NCI-H146 treated with DMSO at 0.1 percent for 48 hours (cell line): ENCODE data around the gene FAM227B.
"Not testable (repeated sequence)": the region's sequence is repeated elsewhere in the genome, so short reads cannot be mapped to it uniquely, and the experiment has no call there.

Experiments used
- DNase-seq: peaks from one replicate; lab custom pipeline; 2025; ENCODE audit not compliant: unreplicated experiment; lab: John Stamatoyannopoulos, UW

The FAM227B gene

GRCh38 chr15:49612240-49612639 lies 8.4 kb downstream of the FAM227B start:
- not testable (repeated sequence) for DNase-seq

GRCh38 chr15:49610157-49610918 lies 10.3 kb downstream of the FAM227B start:
- DNase-seq, result no peak

- DNase-seq, result no peak
Observed at GRCh38 chr15:49606594-49606993, 14.0 kb downstream of the FAM227B start.

DNA sequence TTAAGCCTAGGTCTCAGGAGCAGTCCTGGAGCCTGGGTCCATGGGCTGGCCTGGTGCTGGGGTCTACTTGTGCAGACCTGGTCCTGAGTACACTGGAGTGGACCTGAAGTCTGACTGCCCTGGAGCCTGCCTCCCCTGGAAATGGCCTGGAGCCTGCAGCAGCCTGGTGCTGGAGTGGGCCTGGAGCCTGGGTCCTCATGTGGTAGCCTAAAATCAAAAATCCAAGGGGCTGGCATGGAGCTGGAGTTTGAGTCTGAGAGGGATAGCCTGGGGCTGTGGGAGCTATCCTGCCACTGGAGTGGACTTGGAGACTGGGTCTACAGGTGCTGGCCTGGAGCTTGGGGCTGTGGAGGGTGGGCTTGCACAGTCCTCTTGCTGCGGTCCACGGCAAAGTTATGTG lies 15.0 kb downstream of the FAM227B start:
- no peak for DNase-seq

- no peak for DNase-seq
Observed at GRCh38 chr15:49604625-49605409, 15.8 kb downstream of the FAM227B start.

DNA sequence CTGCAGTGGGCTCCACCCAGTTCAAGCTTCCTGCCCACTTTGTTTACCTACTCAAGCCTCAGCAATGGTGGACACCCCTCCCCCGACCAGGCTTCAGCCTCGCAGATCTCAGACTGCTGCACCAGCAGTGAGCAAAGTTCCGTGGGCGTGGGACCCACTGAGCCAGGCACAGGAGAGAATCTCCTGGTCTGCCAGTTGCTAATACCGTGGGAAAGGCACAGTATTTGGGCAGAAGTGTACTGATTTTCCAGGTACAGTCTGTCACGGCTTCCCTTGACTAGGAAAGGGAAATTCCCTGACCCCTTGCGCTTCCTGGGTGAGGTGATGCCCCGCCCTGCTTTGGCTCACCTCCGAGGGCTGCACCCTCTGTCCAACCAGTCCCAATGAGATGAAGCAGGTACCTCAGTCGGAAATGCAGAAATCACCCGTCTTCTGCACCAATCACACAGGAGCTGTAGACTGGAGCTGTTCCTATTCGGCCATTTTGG lies 27.7 kb downstream of the FAM227B start:
- DNase-seq, result not testable (repeated sequence)

GRCh38 chr15:49589030-49589429 lies 31.6 kb downstream of the FAM227B start:
- no peak for DNase-seq

GRCh38 chr15:49573421-49573820 lies 47.2 kb downstream of the FAM227B start:
- DNase-seq, result no peak

GRCh38 chr15:49570672-49571071 lies 49.9 kb downstream of the FAM227B start:
- DNase-seq, result no peak

DNA sequence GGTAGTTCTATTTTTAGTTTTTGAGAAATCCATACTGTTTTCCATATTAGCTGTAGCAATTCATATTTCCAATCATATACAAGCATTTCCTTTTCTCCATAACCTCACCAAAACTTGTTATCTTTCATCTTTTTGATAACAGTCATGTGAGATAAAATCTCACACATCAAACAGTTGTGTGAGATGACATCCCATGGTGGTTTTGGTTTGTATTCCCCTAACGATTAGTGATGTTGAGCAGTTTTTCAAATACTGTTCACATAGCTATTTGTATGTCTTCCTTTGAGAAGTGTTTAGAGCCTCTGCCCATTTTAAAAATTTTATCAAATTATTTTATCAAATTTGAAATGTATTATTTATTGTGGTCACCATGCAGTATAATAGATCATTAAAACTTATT lies 50.4 kb downstream of the FAM227B start:
- DNase-seq, result no peak

DNA sequence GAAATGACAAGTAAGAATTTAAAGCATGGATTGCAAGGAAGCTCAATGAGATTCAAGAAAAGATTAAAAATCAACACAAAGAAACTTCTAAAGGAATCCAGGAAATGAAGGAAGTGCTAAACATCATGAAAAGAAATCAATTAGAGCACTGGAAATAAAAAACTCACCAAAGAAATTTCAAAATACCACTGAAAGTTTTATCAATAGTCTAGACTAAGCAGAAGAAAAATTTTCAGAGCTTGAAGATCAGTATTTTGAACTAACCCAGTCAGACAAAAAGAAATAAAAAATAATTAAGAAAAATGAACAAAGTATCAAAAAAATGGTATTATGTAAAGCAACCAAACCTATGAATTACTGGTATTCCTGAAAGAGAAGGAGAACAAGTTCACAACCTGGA lies 60.6 kb downstream of the FAM227B start:
- no peak for DNase-seq

GRCh38 chr15:49558929-49559328 lies 61.7 kb downstream of the FAM227B start:
- no peak for DNase-seq

DNA sequence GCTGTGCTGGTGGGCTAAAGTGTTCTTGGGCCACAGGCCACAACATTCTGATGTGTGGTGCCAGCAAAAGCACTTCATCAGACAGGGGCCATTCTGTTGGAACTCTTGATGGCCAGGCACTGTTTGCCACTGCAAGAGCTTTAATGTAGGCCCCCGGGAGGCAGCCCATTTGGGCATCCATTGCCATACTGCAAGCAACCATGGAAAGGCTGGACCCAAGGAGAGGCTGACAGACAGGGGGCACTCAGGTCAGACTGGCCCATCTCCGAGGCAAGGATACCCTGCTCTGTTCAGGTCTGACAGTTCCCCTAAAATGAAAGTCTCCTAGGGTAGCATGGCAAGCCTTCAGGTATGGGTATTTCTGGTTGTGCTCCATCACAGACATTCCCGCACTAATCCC lies 64.2 kb downstream of the FAM227B start:
- DNase-seq, result no peak

DNA sequence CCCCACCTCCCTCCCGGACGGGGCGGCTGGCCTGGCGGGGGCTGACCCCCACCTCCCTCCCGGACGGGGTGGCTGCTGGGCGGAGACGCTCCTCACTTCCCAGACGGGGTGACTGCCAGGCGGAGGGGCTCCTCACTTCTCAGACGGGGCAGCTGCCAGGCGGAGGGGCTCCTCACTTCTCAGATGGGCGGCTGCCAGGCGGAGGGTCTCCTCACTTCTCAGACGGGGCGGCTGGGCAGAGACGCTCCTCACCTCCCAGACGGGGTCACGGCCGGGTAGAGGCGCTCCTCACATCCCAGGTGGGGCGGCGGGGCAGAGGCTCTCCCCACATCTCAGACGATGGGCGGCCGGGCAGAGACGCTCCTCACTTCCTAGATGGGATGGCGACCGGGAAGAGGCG lies 70.3 kb downstream of the FAM227B start:
- DNase-seq, result not testable (repeated sequence)

DNA sequence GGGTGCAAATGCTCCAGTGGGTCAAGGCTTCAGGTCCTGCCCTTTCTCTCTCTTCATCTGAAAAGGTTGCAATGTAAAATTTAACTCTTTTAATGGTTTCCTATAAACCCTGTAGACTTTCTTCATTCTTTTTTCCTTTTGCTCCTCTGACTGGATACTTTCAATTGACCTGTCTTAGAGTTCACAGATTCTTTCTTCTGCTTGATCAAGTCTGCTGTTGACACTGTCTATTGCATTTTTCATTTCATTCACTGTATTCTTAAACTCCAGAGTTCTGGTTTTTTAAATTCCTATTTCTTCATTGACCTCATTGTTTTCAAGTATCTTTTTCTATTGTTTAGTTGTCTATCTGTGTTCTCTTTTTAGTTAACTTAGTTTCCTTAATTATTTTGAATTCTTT lies 82.1 kb downstream of the FAM227B start:
- DNase-seq, result no peak

DNA sequence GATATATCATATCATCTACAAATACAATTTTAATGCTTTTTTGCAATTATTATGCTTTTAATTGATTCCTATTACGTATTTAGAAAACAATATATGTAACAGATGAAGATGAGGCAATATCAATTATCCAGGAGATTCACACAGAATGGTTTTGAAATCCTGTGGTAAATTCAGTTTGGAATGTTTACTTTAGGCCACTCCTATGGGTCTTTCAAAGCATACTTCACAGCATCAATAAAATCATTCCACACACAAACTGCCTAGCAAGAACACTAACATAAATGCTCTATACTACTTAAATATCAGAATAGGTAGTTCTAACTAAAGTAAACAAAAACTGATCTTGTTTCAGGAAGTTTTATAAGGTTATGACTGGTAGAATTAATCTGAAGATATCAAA lies 90.5 kb downstream of the FAM227B start:
- DNase-seq, result no peak

GRCh38 chr15:49528289-49528688 lies 92.3 kb downstream of the FAM227B start:
- no peak for DNase-seq

GRCh38 chr15:49521802-49522201 lies 98.8 kb downstream of the FAM227B start:
- DNase-seq, result no peak

DNA sequence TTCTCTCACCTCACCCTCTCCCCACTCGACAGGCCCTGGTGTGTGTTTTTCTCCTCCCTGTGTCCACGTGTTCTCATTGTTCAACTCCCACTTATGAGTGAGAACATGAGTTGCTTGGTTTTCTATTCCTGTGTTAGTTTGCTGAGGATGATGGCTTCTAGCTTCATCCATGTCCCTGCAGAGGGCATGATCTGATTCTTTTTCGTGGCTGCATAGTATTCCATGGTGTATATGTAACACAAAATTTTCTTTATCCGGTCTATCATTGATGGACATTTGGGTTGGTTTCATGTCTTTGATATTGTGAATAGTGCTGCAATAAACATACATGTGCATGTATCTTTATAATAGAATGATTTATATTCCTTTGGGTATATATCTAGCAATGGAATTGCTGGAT lies 107.9 kb downstream of the FAM227B start:
- not testable (repeated sequence) for DNase-seq

- DNase-seq, result no peak
Observed at GRCh38 chr15:49507261-49507660, 113.4 kb downstream of the FAM227B start.

DNA sequence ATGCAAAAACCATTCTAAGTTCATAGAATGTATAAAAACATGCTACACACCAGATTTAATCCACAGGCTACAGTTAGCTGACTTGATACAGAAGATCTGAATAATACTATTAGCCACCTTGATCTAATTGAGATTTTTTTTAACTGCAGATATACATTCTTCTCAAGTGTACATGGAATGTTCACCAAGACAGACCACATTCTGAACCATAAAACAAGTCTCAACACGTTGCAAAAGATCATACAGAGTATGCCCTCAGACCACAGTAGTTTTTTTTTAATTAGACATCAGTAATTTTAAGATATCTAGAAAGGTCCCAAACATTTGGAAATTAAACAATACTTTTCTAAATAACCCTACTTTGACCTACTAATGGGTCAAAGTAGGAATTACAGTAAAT lies 114.3 kb downstream of the FAM227B start:
- DNase-seq, result no peak

DNA sequence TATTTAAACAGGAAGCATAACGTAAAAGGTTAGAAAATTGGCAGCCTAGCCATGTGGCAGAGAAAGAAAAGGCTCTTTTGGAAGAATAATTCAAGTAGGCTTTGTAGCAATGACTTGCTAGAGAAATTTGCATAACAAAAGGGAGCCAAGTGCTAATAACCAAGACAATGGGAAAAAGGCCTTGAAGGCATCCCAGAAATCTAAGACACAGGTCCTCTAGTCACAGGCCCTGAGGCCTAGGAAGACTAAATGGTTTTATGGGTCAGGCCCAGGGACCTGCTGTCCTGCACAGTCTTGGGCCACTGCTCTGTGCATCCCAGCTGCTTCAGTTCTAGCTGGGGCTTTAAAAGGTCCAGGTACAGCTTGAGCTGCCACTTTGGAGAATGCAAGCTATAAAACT lies 119.0 kb downstream of the FAM227B start:
- no peak for DNase-seq
